Stimulated activated CD4-positive, alpha-beta T cell treated with anti-CD3 and anti-CD28 coated beads, Interleukin-2, amount 100 ng/mL, for 4 hours (primary cell): Measurements from ENCODE around the gene SLC36A2.
A peak's percentile ranks its signal among the peaks of the same experiment; 100 is the strongest.
"Not testable (repeated sequence)": the region's sequence is repeated elsewhere in the genome, so short reads cannot be mapped to it uniquely, and the experiment has no call there.

ENCODE experiments used
- DNase-seq: peaks from one replicate; pipeline ENCODE4 v3.0.0-alpha.2; 2020; ENCODE audit warnings: low read depth

The SLC36A2 gene

GRCh38 chr5:151326266-151326665, 21.1 kb downstream of the SLC36A2 start:
- DNase-seq, result no peak

GRCh38 chr5:151320481-151320880, 26.9 kb downstream of the SLC36A2 start:
- DNase-seq, result no peak

- DNase-seq, result no peak
Observed at GRCh38 chr5:151318850-151319732, 28.3 kb downstream of the SLC36A2 start.

GRCh38 chr5:151317871-151318270, 29.5 kb downstream of the SLC36A2 start:
- DNase-seq, result no peak

- peak; percentile 7 for DNase-seq
Observed at GRCh38 chr5:151315998-151316597, 31.3 kb downstream of the SLC36A2 start.

GRCh38 chr5:151313357-151313756, 34.0 kb downstream of the SLC36A2 start:
- DNase-seq, result no peak

GRCh38 chr5:151312756-151313324, 34.5 kb downstream of the SLC36A2 start:
- DNase-seq, result no peak

GRCh38 chr5:151310932-151311331, 36.4 kb downstream of the SLC36A2 start:
- no peak for DNase-seq

- not testable (repeated sequence) for DNase-seq
Observed at GRCh38 chr5:151309821-151310220, 37.5 kb downstream of the SLC36A2 start.

- not testable (repeated sequence) for DNase-seq
Observed at GRCh38 chr5:151309266-151309665, 38.1 kb downstream of the SLC36A2 start.

GRCh38 chr5:151303666-151304065, 43.7 kb downstream of the SLC36A2 start, which contains the start of gene SLC36A3:
SLC36A3 (minus strand) TSS chr5:151303766; CDS start chr5:151303354, 412 bp downstream.
- no peak for DNase-seq

GRCh38 chr5:151298063-151298855, 49.1 kb downstream of the SLC36A2 start:
- no peak for DNase-seq

- DNase-seq, result no peak
Observed at GRCh38 chr5:151296974-151297373, 50.4 kb downstream of the SLC36A2 start.

- no peak for DNase-seq
Observed at GRCh38 chr5:151296478-151296830, 50.9 kb downstream of the SLC36A2 start.

- DNase-seq, result no peak
Observed at GRCh38 chr5:151295791-151296477, 51.4 kb downstream of the SLC36A2 start.

- DNase-seq, result no peak
Observed at GRCh38 chr5:151295138-151295537, 52.2 kb downstream of the SLC36A2 start.

GRCh38 chr5:151293624-151294023, 53.7 kb downstream of the SLC36A2 start:
- DNase-seq, result no peak

- no peak for DNase-seq
Observed at GRCh38 chr5:151288180-151288579, 59.2 kb downstream of the SLC36A2 start.

- no peak for DNase-seq
Observed at GRCh38 chr5:151286246-151286645, 61.1 kb downstream of the SLC36A2 start.

- no peak for DNase-seq
Observed at GRCh38 chr5:151285683-151286082, 61.7 kb downstream of the SLC36A2 start.

GRCh38 chr5:151284392-151284967, 62.9 kb downstream of the SLC36A2 start:
- no peak for DNase-seq
